Stimulated activated CD4-positive, alpha-beta T cell treated with anti-CD3 and anti-CD28 coated beads, Interleukin-2, amount 100 ng/mL, for 48 hours (primary cell): ENCODE data around the gene TRIM45.
"Not testable (repeated sequence)": the region's sequence is repeated elsewhere in the genome, so short reads cannot be mapped to it uniquely, and the experiment has no call there.

ENCODE experiments used
- DNase-seq, 2 donors: peaks; one replicate each; pipeline ENCODE4 v3.0.0-alpha.2; 2020

The TRIM45 gene

DNA sequence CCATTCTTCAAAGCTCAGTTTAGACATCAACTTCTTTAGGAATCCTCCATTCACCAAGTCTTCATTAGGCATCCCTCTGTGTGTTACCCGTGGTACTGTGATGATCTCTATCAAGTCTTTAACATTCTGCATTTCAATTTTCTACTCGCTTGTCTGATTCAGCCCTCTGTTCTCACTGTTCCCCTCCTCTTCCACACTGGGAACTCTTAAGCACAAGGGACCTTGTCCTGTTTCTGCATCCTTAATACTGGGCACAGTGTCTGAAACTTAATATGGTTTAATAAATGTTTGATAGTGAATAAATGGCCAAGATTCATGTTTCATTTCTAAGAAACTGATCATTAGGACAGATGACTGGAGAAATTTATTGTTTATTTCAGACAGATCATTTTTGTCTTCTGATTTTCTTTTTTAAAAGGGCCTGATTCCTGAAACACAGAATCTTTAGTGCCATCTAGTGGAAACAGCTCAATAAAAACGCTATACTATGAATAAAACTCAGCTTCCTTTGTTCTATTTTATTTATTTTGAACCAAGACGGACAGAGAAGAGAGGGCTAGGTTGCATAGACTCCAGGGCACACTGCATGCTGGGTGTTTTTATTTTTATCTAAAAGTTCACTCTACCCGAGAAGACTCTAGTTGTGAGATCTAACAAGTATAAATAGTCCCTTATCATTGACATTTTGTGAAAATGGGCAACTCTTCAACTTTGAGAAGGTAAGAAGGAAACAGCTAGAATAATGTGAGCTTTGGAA, 7.0 kb upstream of the TRIM45 start:
- DNase-seq, result no peak

DNA sequence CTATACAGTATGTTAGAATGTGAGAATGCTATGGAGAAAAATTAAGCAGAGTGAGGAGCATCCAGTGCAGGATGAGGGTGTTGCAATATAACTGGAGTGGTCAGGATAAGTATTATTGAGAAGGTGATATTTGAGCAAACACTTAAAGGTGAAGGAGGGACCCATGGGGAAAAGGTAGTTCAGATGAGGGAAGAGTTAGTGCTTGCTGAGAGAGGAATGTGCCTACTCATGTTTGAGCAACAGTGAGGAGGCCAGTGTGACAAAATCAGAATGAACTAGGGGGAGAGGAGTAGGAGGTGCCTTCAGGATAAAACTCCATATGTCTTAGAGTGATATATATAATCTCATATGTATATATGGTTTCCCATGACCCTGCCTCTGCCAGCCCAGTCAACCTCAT, 6.2 kb upstream of the TRIM45 start:
- no peak for DNase-seq

DNA sequence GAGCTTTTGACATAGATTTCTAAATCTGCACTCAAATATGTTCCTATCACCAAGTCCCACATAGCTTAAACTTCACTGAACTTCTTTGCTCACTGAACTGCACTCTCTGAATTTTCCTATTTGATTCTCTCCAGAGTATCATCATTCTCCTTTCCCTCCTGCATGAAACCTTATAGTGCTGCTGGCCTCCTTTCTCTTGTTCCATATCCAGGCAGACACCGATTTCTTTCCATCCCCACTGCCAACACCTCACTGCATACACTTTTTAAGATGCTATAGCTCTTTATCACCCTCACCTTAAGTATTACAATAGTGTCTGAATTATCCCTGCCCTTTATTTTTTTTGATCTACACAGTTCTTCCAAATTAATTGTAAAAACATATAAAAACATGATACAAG, 3.1 kb upstream of the TRIM45 start:
- no peak for DNase-seq

DNA sequence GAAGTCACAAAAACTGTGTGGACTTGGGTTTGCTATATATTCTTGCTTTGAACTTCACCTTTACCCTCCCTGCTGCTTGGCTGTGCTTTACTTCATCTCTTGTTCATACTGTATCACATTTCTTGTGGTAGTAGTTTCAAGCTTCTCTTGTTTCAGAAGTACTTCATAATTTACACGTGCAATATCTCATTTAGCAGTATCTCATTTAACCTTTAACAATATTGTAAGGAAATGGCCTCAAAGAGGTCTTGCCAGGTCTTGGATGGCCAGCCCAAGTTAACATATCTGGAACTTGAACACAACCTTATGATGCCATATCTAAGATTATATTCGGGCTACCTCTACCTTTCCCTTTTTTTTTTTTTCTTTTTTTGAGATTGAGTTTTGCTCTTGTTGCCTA, 1.7 kb upstream of the TRIM45 start:
- DNase-seq, result no peak

DNA sequence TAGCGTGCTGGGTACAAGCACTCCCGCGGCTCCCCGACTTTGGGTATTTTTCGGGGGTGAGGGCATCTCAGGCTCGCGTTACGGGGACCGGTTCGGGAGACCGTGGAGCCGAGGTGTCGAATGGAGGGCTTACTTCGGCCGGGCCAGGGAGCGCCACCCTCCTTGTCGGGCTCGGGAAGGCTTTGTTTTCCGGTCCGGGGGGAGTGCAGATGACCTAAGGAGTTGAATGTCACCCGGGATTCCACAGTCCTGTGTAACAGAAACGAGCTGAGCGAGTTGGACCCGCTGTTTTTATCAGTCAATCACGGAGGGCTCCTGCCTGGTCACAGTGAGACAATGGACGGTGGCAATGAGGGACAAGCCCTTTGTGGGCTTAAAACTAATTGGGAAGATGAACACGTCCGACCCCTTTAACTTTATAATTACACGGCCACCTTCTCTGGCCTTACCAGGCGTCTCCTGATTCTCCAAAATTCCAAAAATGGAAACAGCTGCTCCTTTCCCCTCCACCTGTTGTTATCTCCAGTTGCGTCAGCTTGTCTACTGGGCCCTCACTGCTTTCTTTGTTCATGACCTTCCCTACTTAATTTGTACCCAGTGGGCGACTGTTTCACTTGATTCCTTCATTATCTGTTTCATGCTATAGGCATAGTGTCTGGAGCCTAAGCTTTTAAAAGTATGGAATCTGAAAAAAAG, 929 bp upstream of the TRIM45 start:
- no peak for DNase-seq

DNA sequence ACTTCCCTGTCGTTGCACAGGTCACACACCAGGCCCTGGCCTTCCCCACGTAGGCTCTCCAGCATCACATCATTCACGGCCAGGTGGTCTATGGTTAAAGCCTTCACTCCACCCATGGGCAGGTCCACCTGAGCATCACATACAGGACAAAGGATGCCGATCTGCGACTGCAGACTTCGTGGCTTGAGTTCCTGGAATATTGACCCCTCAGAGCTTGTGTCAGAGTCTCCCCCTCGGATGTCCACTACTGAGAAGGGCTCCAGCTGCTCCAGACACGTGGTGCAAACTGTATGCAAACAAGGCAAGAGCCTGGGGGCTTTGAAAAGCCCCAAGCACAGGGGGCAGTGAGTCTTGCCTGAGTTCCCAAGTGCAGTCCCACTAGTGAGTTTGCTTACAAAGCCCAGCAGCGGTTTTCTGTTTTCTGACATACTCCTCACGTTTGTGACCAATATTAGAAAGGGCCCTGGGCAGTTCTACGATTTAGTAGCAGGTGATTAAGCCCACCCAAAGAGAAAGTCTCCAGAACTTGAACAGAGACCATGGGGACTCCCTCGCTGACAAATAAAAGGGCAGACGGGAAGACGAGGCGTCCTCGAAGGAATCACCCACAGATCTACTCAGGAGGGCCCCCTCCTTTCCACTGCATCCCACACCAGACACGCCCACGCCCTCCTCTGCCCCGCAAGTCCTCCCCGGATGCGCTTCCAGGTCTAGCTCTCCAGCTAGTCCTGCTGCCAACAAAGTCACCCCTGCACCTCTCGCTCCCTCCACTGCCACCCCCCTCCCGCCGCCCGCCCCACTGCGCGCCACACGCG, 568 bp downstream of the TRIM45 start:
- DNase-seq, result no peak

DNA sequence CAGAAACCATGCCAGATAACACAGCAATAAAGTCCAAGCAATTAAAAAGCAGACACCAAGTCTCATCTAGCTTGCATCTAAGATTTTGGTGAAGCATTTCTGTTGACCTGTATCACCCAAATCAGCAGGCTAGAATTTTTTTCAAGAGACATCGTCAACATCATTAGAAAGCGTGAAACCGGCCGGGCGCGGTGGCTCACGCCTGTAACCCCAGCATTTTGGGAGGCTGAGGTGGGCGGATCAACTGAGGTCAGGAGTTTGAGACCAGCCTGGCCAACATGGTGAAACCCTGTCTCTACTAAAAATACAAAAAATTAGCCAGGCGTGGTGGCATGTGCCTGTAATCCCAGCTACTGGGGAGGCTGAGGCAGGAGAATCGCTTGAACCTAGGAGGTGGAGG, 2.4 kb downstream of the TRIM45 start:
- DNase-seq, result not testable (repeated sequence)

DNA sequence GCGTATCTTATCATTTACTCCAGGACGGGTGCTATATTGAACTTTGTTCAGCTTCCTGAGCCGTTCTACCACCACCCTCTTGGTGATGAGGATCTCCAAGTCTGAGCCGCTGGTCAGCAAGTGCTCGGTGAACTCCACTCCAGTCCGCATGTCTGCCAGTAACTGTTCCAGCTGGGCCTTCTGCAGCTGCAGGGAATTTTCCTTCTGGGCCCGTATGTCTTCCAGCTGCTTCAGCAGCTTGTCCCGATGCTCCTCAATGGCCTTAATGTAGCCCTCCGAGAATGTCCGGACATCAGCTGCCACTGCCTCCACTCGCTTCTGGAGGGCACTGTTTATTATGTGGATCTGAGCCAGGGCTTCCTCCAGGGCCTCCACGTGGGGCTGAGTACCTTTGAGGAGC, 3.4 kb downstream of the TRIM45 start:
- DNase-seq, result no peak

DNA sequence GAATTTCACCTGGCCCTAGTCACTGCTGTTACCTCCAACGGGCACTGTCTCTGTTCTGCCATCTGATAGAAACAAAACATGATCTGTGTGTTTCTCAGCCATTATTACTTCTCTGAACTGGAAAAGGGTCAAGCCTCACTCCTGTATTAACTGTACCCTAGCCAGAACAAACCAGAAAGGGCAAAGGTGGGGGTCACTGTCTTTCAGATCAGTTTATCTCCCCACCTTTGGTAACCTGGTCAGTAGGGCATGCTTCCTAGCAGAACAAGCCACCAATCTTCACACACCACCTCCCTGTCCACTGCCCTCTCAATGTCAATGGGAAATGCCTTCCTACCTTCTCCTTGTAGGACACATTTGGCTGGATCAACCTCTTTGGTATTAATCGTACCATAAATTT, 3.9 kb downstream of the TRIM45 start:
- no peak for DNase-seq

DNA sequence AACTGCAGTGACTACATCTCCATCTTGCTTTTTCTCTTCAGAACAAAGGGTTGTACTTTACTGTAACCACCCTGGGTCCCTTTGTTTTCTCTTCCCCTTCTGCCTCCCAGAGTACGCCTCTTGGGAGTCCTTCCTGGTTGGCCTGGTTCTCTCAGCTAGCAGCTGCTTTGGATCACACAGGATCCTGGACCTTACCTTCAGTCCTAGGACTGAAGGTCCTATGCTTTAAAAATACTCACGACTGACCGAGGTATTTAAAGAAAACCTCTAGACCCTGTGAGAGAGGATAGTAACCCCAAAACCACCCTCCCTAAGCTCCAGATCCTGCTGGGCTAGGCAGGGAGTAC, 4.8 kb downstream of the TRIM45 start:
- no peak for DNase-seq

DNA sequence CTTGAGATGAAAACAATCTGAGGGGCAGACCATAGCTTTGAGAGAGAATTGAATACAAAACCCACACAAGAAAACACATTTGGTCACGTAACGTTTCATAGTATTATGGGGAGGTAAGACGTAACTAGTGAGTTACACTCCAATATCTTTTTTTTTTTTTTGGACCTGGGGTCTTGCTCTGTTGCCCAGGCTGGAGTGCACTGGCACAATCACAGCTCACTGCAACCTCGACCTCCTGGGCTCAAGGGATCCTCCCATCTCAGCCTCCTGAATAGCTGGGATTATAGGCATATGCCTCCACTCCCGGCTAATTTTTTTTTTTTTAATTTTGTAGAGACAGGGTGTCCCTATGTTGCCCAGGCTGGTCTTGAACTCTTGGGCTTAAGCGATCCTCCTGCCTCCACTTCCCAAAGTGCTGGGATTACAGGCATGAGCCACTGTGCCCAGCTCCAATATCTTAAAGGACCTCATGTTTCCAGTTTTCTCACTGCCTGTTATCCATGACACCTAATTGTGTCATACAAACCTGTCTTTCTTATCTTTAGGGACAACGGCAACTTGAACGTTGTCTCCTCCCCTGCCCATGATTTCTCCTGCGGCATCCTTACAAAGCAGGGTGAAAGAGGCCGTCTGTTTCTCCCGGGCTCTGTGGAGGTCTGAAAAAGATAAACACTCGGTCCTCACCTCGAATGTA, 5.3 kb downstream of the TRIM45 start:
- DNase-seq, result no peak

DNA sequence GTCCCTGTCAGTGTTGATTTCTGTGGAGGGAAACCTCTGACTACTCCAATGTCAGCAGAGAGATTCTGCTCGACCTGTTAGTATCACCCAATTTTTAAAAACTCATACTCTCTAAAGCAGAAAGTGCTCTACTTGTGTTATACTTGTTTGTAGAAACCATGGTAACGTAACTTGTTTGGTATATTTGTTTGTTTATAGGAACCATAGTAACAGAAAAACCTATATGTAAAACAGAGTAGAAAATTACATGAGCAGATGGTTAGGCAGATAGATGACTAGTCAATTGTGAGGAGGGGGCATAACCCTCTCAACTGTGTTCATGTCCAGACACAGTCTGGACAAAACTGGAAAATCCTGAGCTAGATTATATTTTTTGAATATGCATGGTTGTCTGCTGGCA, 6.7 kb downstream of the TRIM45 start:
- DNase-seq, result no peak

DNA sequence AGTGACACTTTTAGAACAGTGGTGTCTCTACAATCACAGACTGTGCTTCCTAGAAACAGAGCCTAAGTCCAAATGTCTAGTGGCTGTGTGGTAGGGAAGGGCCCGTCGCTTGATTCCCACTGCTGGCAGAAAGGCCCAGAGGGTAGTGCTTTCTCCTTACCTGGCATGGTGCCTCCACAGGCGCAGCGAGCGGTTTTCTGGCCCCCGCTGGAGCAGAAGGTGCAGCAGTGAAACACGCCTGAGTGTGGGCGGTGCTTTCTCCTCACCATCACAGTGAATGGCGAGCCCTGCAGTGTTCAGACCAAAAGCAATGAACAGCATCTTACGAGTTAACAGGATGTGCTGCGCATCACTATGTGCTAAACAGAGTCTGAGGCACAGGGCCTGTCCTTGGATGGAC, 8.3 kb downstream of the TRIM45 start:
- no peak for DNase-seq

DNA sequence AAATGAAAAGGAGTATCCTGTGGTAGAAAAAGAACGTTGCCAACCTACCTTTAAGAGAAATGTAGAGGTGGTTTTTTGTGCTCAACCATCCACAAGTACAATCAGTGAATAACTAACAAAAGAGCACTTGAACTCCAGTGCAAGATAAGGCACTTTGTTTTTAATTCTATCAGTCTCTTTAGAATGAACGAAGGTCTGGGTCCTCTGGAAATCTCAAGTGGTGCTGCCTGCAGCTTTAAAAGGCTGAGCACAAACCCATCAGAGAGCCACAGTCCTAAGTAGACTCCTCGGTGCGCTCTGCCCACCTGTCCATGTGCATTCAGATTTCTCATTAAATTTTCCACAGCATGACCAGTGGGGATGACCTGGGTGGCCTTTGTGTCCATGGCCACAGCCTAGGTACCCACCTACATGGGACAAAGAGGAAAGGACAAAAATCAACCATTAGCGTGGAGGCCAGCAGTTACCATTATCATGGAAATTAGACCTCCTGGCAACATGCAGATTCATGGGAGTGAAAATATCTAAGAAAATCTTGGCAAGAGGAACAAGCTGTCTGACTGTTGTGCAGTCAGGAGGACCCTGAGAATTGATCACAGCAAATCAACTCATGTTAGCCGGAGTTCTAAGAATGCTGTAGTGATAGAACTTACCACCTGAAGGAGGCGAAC, 9.4 kb downstream of the TRIM45 start:
- no peak for DNase-seq

DNA sequence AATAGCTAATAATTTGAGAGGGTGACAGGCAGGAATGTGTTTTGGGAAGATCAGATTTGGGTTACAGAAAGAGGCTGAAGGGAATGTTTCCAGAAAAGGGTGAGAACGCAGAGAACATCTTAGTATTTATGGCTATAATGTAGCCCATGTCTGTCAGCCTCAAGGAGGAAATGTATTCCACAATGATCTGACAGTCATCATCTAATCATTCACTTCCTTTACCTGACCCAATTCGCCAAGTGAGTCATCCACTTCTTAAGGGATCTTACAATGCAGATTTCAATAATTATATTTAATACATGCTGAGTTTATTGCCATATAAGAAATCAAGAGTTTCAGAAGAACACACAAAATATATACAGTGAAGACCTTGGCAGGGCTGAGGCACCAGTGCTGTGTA, 10.8 kb downstream of the TRIM45 start:
- DNase-seq, result no peak

DNA sequence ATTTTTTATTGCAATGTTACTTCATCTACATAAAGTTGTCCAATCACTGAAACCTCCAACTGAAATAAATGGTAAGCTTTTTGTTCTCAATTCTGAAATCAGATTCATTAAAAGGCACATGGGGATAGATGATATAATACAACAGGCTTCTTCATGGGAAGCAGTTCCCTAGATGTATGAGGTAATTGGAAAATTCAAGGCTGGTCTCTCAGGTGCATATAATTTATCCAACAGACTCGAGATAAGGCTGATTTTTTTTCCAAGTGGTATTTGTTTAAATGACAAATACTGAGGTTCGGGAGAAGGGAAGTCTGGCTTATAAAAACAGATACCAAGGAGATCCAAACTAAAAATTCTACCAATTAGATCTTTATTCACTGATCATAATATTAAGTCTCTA, 14.2 kb downstream of the TRIM45 start:
- DNase-seq, result no peak

DNA sequence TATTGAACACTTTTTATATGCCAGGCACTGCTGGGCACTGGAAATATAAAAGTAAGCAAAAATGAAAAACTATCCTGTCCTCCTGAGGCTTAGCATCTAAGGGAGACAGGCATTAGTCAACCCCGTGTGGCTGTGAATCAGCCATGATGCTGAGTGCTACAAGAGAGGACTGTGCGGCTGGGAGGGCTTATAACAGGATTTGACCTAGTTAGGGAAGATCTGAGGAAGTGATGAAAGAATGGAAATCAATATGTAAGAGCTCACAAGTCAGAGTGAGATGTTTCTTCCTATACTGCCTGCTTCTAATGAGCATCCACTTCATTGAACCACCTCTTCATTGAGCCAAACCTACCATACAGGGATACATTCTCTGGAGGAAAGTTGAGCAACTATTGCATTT, 15.1 kb downstream of the TRIM45 start:
- DNase-seq, result no peak

DNA sequence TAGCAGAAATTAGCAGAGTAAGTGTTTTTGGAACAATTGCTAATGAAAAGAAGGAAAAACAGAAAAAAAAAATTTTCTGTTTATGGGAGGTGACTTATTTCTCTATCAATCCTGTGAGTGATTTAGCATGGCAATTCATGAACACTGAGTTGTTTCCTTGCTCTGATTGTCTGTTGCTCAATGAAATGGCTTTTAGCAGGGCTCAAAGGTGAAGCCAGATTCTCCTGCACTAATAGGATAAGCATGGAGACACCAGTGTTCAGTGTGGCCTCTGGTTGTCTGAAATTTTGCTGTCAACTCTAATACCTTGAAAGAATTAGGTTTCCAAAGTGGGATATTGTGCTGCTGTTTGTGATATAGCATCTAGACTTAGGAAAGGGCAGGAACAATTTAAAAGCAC, 15.8 kb downstream of the TRIM45 start:
- no peak for DNase-seq

DNA sequence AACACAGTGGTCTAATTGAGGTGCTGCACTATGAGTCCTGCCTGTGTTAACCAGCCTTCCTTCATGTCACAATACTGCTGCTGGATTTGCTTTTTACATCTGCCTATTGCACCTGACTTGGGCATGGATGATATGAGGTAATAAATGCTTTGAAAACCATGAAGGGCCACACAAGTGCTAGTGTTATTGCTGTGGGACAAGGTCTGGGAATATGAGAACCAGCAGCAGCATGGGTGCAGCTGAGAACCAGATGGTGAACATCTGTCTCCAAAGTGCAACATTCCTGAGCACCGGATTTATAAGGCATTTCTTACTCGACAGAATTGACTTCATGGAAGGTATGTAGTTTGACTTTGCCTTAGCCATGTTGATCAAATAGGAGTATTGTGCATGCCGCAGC, 16.6 kb downstream of the TRIM45 start:
- no peak for DNase-seq

DNA sequence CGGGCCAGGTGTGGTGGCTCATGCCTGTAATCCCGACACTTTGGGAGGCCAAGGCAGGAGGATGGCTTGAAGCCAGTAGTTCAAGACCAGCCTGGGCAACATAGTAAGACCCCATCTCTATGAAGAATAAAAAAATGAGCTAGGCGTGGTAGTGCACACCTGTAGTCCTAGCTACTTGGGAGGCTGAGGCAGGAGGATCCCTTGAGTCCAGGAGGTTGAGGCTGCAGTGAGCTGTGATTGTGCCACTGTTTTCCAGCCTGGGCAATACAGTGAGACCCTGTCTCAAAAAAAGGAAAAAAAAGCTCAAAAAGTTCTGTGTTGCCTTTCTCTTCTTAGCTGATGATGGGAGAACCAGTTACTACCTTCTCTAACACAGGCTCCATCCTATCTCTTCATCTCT, 19.7 kb downstream of the TRIM45 start:
- not testable (repeated sequence) for DNase-seq

DNA sequence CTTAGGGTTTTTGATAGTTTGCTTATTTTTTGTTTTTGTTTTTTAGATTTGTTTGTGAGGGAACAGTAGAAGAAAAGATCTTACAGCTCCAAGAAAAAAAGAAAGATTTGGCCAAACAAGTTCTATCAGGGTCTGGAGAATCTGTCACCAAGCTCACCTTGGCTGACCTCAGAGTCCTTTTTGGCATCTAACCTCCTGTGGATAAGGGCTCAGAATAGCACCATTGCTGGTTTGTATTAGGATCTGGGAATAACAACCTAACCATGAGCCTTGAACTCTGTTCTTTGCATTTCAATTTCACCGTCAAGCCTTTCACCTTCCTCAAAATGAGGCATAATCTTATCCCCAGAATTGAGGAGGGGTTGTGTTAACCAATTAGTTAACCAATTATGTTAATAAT, 20.2 kb downstream of the TRIM45 start:
- DNase-seq, result no peak

DNA sequence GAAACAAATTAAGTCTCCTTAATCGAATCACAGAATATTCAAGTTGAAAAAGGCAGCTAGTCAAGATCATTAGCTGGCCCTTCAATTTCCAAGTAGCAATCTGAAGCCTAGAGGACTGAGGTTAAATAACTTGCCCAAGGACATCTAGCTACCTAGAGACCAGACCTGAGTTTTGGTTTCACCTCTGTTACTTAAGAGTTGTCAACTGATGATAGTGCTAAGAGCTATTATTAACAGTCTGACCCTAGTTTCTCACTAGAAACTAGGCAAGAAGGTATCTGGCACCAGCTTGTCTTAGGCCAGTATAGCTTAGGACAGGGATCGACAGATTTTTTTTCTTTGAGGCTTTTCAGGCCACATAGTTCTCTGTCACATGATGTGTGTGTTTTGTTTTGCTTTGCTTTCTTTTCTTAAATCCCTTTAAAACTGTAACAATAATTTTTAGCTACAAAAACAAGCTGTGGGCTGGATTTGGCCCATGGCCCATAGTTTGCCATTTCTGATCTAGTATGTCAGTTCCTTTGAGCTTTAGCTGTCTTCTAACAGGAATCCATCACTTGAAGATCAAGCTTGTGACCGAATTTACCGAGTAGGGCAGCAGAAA, 23.2 kb downstream of the TRIM45 start:
- DNase-seq, result no peak
